ENCODE results near the gene TRAPPC2. TPM values are rescaled to one million over a fixed set of nuclear protein-coding genes. Genes with fewer than 3 reads are reported as not detected.

The TRAPPC2 gene
- total RNA-seq, 1 experiment from 2014 or later = 11.9 TPM

- Histone ChIP-seq H3K79me2 (ENCODE audit: insufficient read depth, low read length) (no peaks in the 10 kb centered on the region), H3K36me3 (ENCODE audit: control insufficient read depth in 1 of 2, insufficient read depth in 2 of 2, low read length in 2 of 2) (no peaks in the 10 kb centered on the region), H3K27me3 (ENCODE audit: insufficient read depth, low read length) (no peaks in the 10 kb centered on the region), H3K27ac (ENCODE audit: low read depth, low read length) (no peak overlapping the region), H3K4me3 (replicated peaks in 1 of 2; ENCODE audit: low read depth in 1 of 2, low read length in 2 of 2) (no peak overlapping the region), H3K9me2 (ENCODE audit: insufficient read depth) (no peaks in the 10 kb centered on the region), H3K9me3 (ENCODE audit: control insufficient read depth in 1 of 2, insufficient read depth in 1 of 2, low read depth in 1 of 2, low read length in 2 of 2) (no peaks in the 10 kb centered on the region), H3K4me2 (ENCODE audit: low read length) (no peak overlapping the region), H2AFZ (ENCODE audit: low read depth, low read length, poor library complexity, severe bottlenecking) (no peak overlapping the region), H3K9ac (ENCODE audit: low read length) (no peak overlapping the region), H4K20me1 (ENCODE audit: insufficient read depth) (no peaks in the 10 kb centered on the region), H3K4me1 (ENCODE audit: control insufficient read depth in 1 of 2, insufficient read depth in 2 of 2, low read length in 2 of 2) (no peaks in the 10 kb centered on the region)
- DNase-seq (ENCODE audit: low read depth, low spot score) (no peak), ATAC-seq (no peak)
- BruUV-seq (replicated peaks) = no TSS peak
- ChIA-PET RAD21 (ENCODE audit: low non-redundant PET in 1 of 2, low total read pairs in 2 of 2, uncharacterized antibody in 2 of 2, unreplicated experiment in 2 of 2) (no interaction called here), CTCF (no interaction called here), POLR2A (no interaction called here)
- no peak for TF ChIP-seq EZH2phosphoT487 (IDR thresholded peaks at IDR 0.05; ENCODE audit: borderline replicate concordance)
- no peak for TF ChIP-seq POLR2A (IDR thresholded peaks at IDR 0.05; ENCODE audit: borderline replicate concordance, extremely low read depth, insufficient read depth, insufficient read length)
- no peak for TF ChIP-seq CBX3 (IDR thresholded peaks at IDR 0.05; ENCODE audit: low read depth)
- TF ChIP-seq REST (IDR thresholded peaks at IDR 0.05; ENCODE audit: low read depth) = no peak
- no peak for TF ChIP-seq ZNF274 (IDR thresholded peaks at IDR 0.05; ENCODE audit: low read depth, low read length)
- TF ChIP-seq EZH2 (IDR thresholded peaks at IDR 0.05) = no peak
- no peak for TF ChIP-seq FOSL1 (IDR thresholded peaks at IDR 0.05; ENCODE audit: low read depth)
- no peak for TF ChIP-seq ELF1 (IDR thresholded peaks at IDR 0.05; ENCODE audit: borderline replicate concordance, low read depth)
- no peak for TF ChIP-seq TCF7L2 (IDR thresholded peaks at IDR 0.05; ENCODE audit: borderline replicate concordance, extremely low read depth, insufficient read depth, insufficient read length)
- no peak for TF ChIP-seq CTCF (IDR thresholded peaks at IDR 0.05 in 2 of 3, conservative IDR thresholded peaks at IDR 0.05 in 1 of 3; ENCODE audit: borderline replicate concordance in 1 of 3, insufficient read depth in 1 of 3, low read depth in 2 of 3, low read length in 2 of 3)
- no peak for TF ChIP-seq CEBPB (IDR thresholded peaks at IDR 0.05; ENCODE audit: low read depth)
- TF ChIP-seq ATF3 (IDR thresholded peaks at IDR 0.05) = no peak
- intact Hi-C loops (cut with micrococcal nuclease) = no loop called here
Observed at GRCh38 chrX:13676885-13677284, 57.5 kb downstream of the TRAPPC2 start.
